ENCODE measurements around the gene ZNF836.

DNA sequence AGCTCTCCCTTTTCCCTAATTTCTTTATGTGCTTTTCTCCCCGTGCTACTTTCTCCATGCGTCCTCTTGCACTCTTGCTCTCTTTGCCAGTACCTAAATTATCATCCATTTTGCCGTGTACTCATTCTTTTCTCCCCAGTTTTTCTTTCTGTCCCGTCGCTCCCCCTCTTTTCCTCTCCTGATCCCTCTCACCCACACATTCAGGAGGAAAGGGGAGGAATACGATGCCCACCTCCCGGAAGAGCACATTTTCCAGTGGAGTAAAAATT lies 32.5 kb downstream of the ZNF836 start:
- TF ChIP-seq, protein P1, sequence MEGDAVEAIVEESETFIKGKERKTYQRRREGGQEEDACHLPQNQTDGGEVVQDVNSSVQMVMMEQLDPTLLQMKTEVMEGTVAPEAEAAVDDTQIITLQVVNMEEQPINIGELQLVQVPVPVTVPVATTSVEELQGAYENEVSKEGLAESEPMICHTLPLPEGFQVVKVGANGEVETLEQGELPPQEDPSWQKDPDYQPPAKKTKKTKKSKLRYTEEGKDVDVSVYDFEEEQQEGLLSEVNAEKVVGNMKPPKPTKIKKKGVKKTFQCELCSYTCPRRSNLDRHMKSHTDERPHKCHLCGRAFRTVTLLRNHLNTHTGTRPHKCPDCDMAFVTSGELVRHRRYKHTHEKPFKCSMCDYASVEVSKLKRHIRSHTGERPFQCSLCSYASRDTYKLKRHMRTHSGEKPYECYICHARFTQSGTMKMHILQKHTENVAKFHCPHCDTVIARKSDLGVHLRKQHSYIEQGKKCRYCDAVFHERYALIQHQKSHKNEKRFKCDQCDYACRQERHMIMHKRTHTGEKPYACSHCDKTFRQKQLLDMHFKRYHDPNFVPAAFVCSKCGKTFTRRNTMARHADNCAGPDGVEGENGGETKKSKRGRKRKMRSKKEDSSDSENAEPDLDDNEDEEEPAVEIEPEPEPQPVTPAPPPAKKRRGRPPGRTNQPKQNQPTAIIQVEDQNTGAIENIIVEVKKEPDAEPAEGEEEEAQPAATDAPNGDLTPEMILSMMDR (IDR thresholded peaks at IDR 0.05): no peak
- TF ChIP-seq EP300 (IDR thresholded peaks at IDR 0.05) (no peak), POLR2A (IDR thresholded peaks at IDR 0.05) (no peak)
